CD14-positive monocyte (primary cell): ENCODE measurements around the gene TMEM129. TPM values are rescaled to one million over a fixed set of nuclear protein-coding genes. Genes with fewer than 3 reads are reported as not detected.

Source experiments
- DNase-seq, 3 donors: peaks; one replicate each; pipeline ENCODE4 v3.0.0-alpha.2; 2011 to 2022
- H2AFZ ChIP-seq: 2 replicates; pipeline ENCODE4 v1.6.0; 2012; ENCODE audit warnings: mild to moderate bottlenecking, low read depth, low read length, inconsistent platforms; ENCODE audit not compliant: insufficient read depth, poor library complexity, severe bottlenecking
- H3K27ac ChIP-seq, 2 donors: 1 replicate in 1 of 2; 2 replicates in 1 of 2; pipeline ENCODE4 v1.5.1; 2012 to 2013; ENCODE audit warnings: low read length in 2 of 2, control low read depth in 1 of 2, inconsistent platforms in 1 of 2, low read depth in 1 of 2, mild to moderate bottlenecking in 1 of 2
- H3K27me3 ChIP-seq, 2 donors: one replicate each; pipeline versions ENCODE4 v1.6.0 to v1.6.1; 2011 to 2013; ENCODE audit warnings: low read length in 2 of 2; ENCODE audit not compliant: control insufficient read depth in 2 of 2, insufficient read depth in 2 of 2
- H3K36me3 ChIP-seq, 2 donors: replicated peaks in 1 of 2; 1 replicate in 1 of 2; 2 replicates in 1 of 2; pipeline versions ENCODE4 v1.5.1 to v1.6.1; 2012 to 2013; ENCODE audit warnings: low read length in 2 of 2, control low read depth in 1 of 2, inconsistent platforms in 1 of 2, mild to moderate bottlenecking in 1 of 2; ENCODE audit not compliant: insufficient read depth in 2 of 2, control insufficient read depth in 1 of 2
- H3K4me1 ChIP-seq, 2 donors: 1 replicate in 1 of 2; 2 replicates in 1 of 2; pipeline versions ENCODE4 v1.5.1 to v1.6.1; 2012 to 2013; ENCODE audit warnings: low read length in 2 of 2, control low read depth in 1 of 2, inconsistent platforms in 1 of 2, mild to moderate bottlenecking in 1 of 2, moderate library complexity in 1 of 2; ENCODE audit not compliant: insufficient read depth in 2 of 2, control insufficient read depth in 1 of 2
- H3K4me2 ChIP-seq: replicated peaks from 2 replicates; pipeline ENCODE3; 2012; ENCODE audit warnings: low read length, moderate library complexity, mild to moderate bottlenecking; ENCODE audit not compliant: poor library complexity, severe bottlenecking; ENCODE audit errors: extremely low read depth
- H3K4me3 ChIP-seq, 3 experiments: fragments of 200-600 bp in 1 of 3; sonication (generic) in 1 of 3; replicated peaks in 1 of 3; 1 replicate in 2 of 3; 2 replicates in 1 of 3; pipeline ENCODE4 v1.5.1; 2011 to 2013; ENCODE audit warnings: low read length in 3 of 3, mild to moderate bottlenecking in 3 of 3, control low read depth in 2 of 3, low read depth in 2 of 3, inconsistent platforms in 1 of 3, moderate library complexity in 1 of 3
- H3K79me2 ChIP-seq: 2 replicates; pipeline ENCODE4 v1.6.0; 2012; ENCODE audit warnings: mild to moderate bottlenecking, control low read depth, inconsistent platforms, low read length, moderate library complexity; ENCODE audit not compliant: insufficient read depth
- H3K9ac ChIP-seq: 2 replicates; pipeline ENCODE4 v1.6.0; 2017; ENCODE audit warnings: low read length, mild to moderate bottlenecking; ENCODE audit not compliant: insufficient read depth, poor library complexity, severe bottlenecking
- H3K9me3 ChIP-seq, 2 donors: replicated peaks in 1 of 2; 1 replicate in 1 of 2; 2 replicates in 1 of 2; pipeline versions ENCODE4 v1.5.1 to v1.6.1; 2012 to 2013; ENCODE audit warnings: low read length in 2 of 2, control low read depth in 1 of 2; ENCODE audit not compliant: control insufficient read depth in 1 of 2, insufficient read depth in 1 of 2
- H4K20me1 ChIP-seq: 2 replicates; pipeline ENCODE4 v1.6.0; 2012; ENCODE audit warnings: mild to moderate bottlenecking, low read length, control low read depth, moderate library complexity; ENCODE audit not compliant: insufficient read depth
- H3K27ac Mint-ChIP-seq, 7 donors: one replicate each; pipeline ENCODE4 v1.8.0; 2020; ENCODE audit warnings: mild to moderate bottlenecking in 7 of 7, mixed read lengths in 7 of 7, moderate library complexity in 6 of 7, inconsistent platforms in 2 of 7
- H3K27me3 Mint-ChIP-seq, 3 donors: one replicate each; pipeline ENCODE4 v1.8.0; 2021 to 2022; ENCODE audit warnings: low read depth in 3 of 3, mild to moderate bottlenecking in 3 of 3, mixed read lengths in 3 of 3, moderate library complexity in 3 of 3, inconsistent platforms in 1 of 3
- H3K36me3 Mint-ChIP-seq, 2 donors: one replicate each; pipeline ENCODE4 v1.8.0; 2020; ENCODE audit warnings: mixed read lengths in 2 of 2, inconsistent platforms in 1 of 2, mild to moderate bottlenecking in 1 of 2
- H3K4me1 Mint-ChIP-seq: one replicate; pipeline ENCODE4 v1.8.0; 2020; ENCODE audit warnings: mild to moderate bottlenecking, mixed read lengths
- H3K4me3 Mint-ChIP-seq, 2 donors: one replicate each; pipeline ENCODE4 v1.8.0; 2020; ENCODE audit warnings: mild to moderate bottlenecking in 2 of 2, mixed read lengths in 2 of 2, moderate library complexity in 1 of 2
- H3K9me3 Mint-ChIP-seq, 7 donors: one replicate each; pipeline ENCODE4 v1.8.0; 2020 to 2022; ENCODE audit warnings: mixed read lengths in 7 of 7, mild to moderate bottlenecking in 6 of 7, moderate library complexity in 6 of 7, inconsistent platforms in 2 of 7
- CTCF ChIP-seq: fragments of 200-600 bp; IDR thresholded peaks from one replicate; pipeline ENCODE4 v1.8.0; 2022; ENCODE audit warnings: antibody characterized with exemption, mild to moderate bottlenecking
- WGBS: methylation state at CpG from one replicate; pipeline ENCODE4 v1.1.5; 2013; ENCODE audit warnings: missing lambda C conversion rate; ENCODE audit not compliant: insufficient coverage; 5-methylcytosine and 5-hydroxymethylcytosine counted together
- intact Hi-C, 2 donors: fragments of 100-400 bp; cut with micrococcal nuclease; formaldehyde crosslinking; loops; one replicate each; pipeline versions ENCODE4 v1.15.0 to v1.15.1; 2023
- polyA plus RNA-seq, 3 donors: library from polyadenylated mRNA; depleted of rRNA in 1 of 3; unstranded in 2 of 3; stranded (reverse) in 1 of 3; fragments of 300-500 nt in 2 of 3; fragments of >200 nt in 1 of 3; fragmentation: Illumina TruSeq in 2 of 3; gene quantifications; 1 replicate in 2 of 3; 2 replicates in 1 of 3; pipeline ENCODE4 v1.2.3, GENCODE V29; 2012 to 2021

The TMEM129 gene
- polyA plus RNA-seq, 3 donors = 22.4 to 40.2 (median 24.1) TPM

- peak overlapping the region in 1 of 2 donors; percentile 92 for H3K27ac ChIP-seq
- intact Hi-C loops = loop anchor here in 1 of 2 donors (10.0 kb wide), 2 partner anchors 133 to 547 kb away; partner anchors contain the start of gene MXD4
- H3K9ac ChIP-seq = no peak overlapping the region
- no peak overlapping the region for H3K4me2 ChIP-seq
- H3K79me2 ChIP-seq = peaks cover 90% of the 10 kb centered on the region
- H3K9me3 Mint-ChIP-seq = no peaks in the 10 kb centered on the region
- peaks cover 53 to 71% of the 10 kb centered on the region in 2 donors for H3K4me1 ChIP-seq
- no peak for TF ChIP-seq CTCF
- peaks cover 24 to 32% of the 10 kb centered on the region in 2 donors for H3K36me3 ChIP-seq
- peaks cover 62% of the 10 kb centered on the region for H4K20me1 ChIP-seq
- peaks cover 15 to 29% of the 10 kb centered on the region in 2 donors for H3K36me3 Mint-ChIP-seq
- H3K27me3 ChIP-seq = no peaks in the 10 kb centered on the region
- no peaks in the 10 kb centered on the region for H3K9me3 ChIP-seq
- no peak overlapping the region for H2AFZ ChIP-seq
- DNase-seq = no peak
- H3K4me1 Mint-ChIP-seq = peaks cover 57% of the 10 kb centered on the region
- H3K27me3 Mint-ChIP-seq = no peaks in the 10 kb centered on the region
- H3K4me3 ChIP-seq = no peak overlapping the region
- H3K27ac Mint-ChIP-seq = peak overlapping the region in 2 of 7 donors; percentile 57 to 60
- no peak overlapping the region for H3K4me3 Mint-ChIP-seq
- WGBS = 97% methylated on average over 31 of the region's 32 CpGs
These were observed 3.7 kb downstream of the TMEM129 start for GRCh38 chr4:1717129-1718094.

GRCh38 chr4:1716065-1716945 is 4.8 kb downstream of the TMEM129 start:
- Histone ChIP-seq H4K20me1 (peaks cover 62% of the 10 kb centered on the region), H3K4me3 (no peak overlapping the region), H3K4me1 (peaks cover 45 to 64% of the 10 kb centered on the region in 2 donors), H3K36me3 (peaks cover 24 to 32% of the 10 kb centered on the region in 2 donors), H3K9ac (no peak overlapping the region), H3K27me3 (no peaks in the 10 kb centered on the region), H2AFZ (no peak overlapping the region), H3K9me3 (no peaks in the 10 kb centered on the region), H3K27ac (peak overlapping the region in 1 of 2 donors; percentile 92), H3K4me2 (no peak overlapping the region), H3K79me2 (peaks cover 84% of the 10 kb centered on the region)
- 90% methylated on average over 10 of the region's 15 CpGs for WGBS
- no peak for TF ChIP-seq CTCF
- no peaks in the 10 kb centered on the region for H3K27me3 Mint-ChIP-seq
- H3K9me3 Mint-ChIP-seq = no peaks in the 10 kb centered on the region
- H3K4me3 Mint-ChIP-seq = no peak overlapping the region
- DNase-seq = no peak
- H3K27ac Mint-ChIP-seq = peak overlapping the region; percentile 46 to 99 (median 90)
- H3K4me1 Mint-ChIP-seq = peaks cover 51% of the 10 kb centered on the region
- H3K36me3 Mint-ChIP-seq = peaks cover 15 to 29% of the 10 kb centered on the region in 2 donors
- intact Hi-C loops = loop anchor here in 1 of 2 donors (10.0 kb wide), 2 partner anchors 132 to 548 kb away; partner anchors contain the start of gene MXD4
